H9 (cell line): Measurements from ENCODE around the gene IPO9. TPM values are rescaled to one million over a fixed set of nuclear protein-coding genes. Genes with fewer than 3 reads are reported as not detected.

Experiments
- DNase-seq: peaks from one replicate; pipeline ENCODE4 v3.0.0-alpha.2; 2017
- H2AFZ ChIP-seq: one replicate; pipeline ENCODE4 v1.6.1; 2013; ENCODE audit warnings: mild to moderate bottlenecking, low read length, control low read depth, moderate library complexity
- H2AK5ac ChIP-seq: 2 replicates; pipeline ENCODE4 v1.6.1; 2013; ENCODE audit warnings: low read length, control low read depth, mixed read lengths; ENCODE audit not compliant: insufficient read length
- H2BK120ac ChIP-seq: one replicate; pipeline ENCODE4 v1.6.1; 2013; ENCODE audit warnings: low read depth, mild to moderate bottlenecking, low read length, control low read depth, inconsistent platforms; ENCODE audit not compliant: poor library complexity, severe bottlenecking
- H2BK12ac ChIP-seq: 2 replicates; pipeline ENCODE4 v1.6.1; 2013; ENCODE audit warnings: low read length, control low read depth, mixed read lengths, low read depth; ENCODE audit not compliant: insufficient read length
- H2BK15ac ChIP-seq: 2 replicates; pipeline ENCODE4 v1.6.1; 2013; ENCODE audit warnings: low read depth, low read length, control low read depth
- H2BK20ac ChIP-seq: one replicate; pipeline ENCODE4 v1.6.1; 2013; ENCODE audit warnings: low read depth, mild to moderate bottlenecking, low read length, control low read depth, inconsistent platforms; ENCODE audit not compliant: poor library complexity, severe bottlenecking
- H2BK5ac ChIP-seq: 2 replicates; pipeline ENCODE4 v1.6.1; 2013; ENCODE audit warnings: low read length, control low read depth, mixed read lengths; ENCODE audit not compliant: insufficient read length
- H3K14ac ChIP-seq: 2 replicates; pipeline ENCODE4 v1.6.1; 2013; ENCODE audit warnings: low read length, control low read depth; ENCODE audit not compliant: insufficient read depth
- H3K18ac ChIP-seq: 2 replicates; pipeline ENCODE4 v1.6.1; 2013; ENCODE audit warnings: low read depth, mild to moderate bottlenecking, mixed read lengths, low read length, control low read depth; ENCODE audit not compliant: insufficient read length
- H3K23ac ChIP-seq: 2 replicates; pipeline ENCODE4 v1.6.1; 2013; ENCODE audit warnings: low read length, control low read depth, mixed read lengths, low read depth; ENCODE audit not compliant: insufficient read length
- H3K23me2 ChIP-seq: 2 replicates; pipeline ENCODE4 v1.6.1; 2013; ENCODE audit warnings: low read depth, mild to moderate bottlenecking, mixed read lengths, low read length, control low read depth; ENCODE audit not compliant: insufficient read length, poor library complexity, severe bottlenecking
- H3K27ac ChIP-seq: 2 replicates; pipeline ENCODE4 v1.5.1; 2013; ENCODE audit warnings: low read length, control low read depth, mixed read lengths, low read depth; ENCODE audit not compliant: insufficient read length
- H3K27me3 ChIP-seq: 2 replicates; pipeline ENCODE4 v1.6.1; 2013; ENCODE audit warnings: low read length, control low read depth, inconsistent platforms; ENCODE audit not compliant: insufficient read depth
- H3K4ac ChIP-seq: 2 replicates; pipeline ENCODE4 v1.6.1; 2013; ENCODE audit warnings: low read depth, mild to moderate bottlenecking, control low read depth, inconsistent platforms, low read length, moderate library complexity
- H3K4me1 ChIP-seq: 2 replicates; pipeline ENCODE4 v1.6.1; 2013; ENCODE audit warnings: low read length, control low read depth, inconsistent platforms; ENCODE audit not compliant: insufficient read depth
- H3K4me2 ChIP-seq: 2 replicates; pipeline ENCODE4 v1.6.1; 2013; ENCODE audit warnings: low read length, control low read depth, mixed read lengths; ENCODE audit not compliant: insufficient read length, insufficient read depth
- H3K56ac ChIP-seq: 2 replicates; pipeline ENCODE4 v1.6.1; 2013; ENCODE audit warnings: low read depth, mild to moderate bottlenecking, mixed read lengths, low read length, control low read depth; ENCODE audit not compliant: insufficient read length
- H3K79me1 ChIP-seq: 2 replicates; pipeline ENCODE4 v1.6.1; 2013; ENCODE audit warnings: low read depth, mild to moderate bottlenecking, moderate library complexity, low read length, control low read depth, inconsistent platforms; ENCODE audit not compliant: insufficient read depth, poor library complexity, severe bottlenecking
- H3K79me2 ChIP-seq: 2 replicates; pipeline ENCODE4 v1.6.1; 2013; ENCODE audit warnings: low read length, control low read depth, inconsistent platforms; ENCODE audit not compliant: insufficient read depth
- H3K9ac ChIP-seq: 2 replicates; pipeline ENCODE4 v1.6.1; 2013; ENCODE audit warnings: low read length, control low read depth, mixed read lengths; ENCODE audit not compliant: insufficient read length; ENCODE audit errors: extremely low read depth
- H3K9me3 ChIP-seq: one replicate; pipeline ENCODE4 v1.6.1; 2013; ENCODE audit warnings: low read depth, low read length, inconsistent platforms; ENCODE audit not compliant: control insufficient read depth
- H3T11ph ChIP-seq: one replicate; pipeline ENCODE4 v1.6.1; 2013; ENCODE audit warnings: mild to moderate bottlenecking, low read length, control low read depth, inconsistent platforms
- H4K20me1 ChIP-seq: one replicate; pipeline ENCODE4 v1.6.1; 2013; ENCODE audit not compliant: control insufficient read depth, insufficient read length, insufficient read depth
- H4K5ac ChIP-seq: 2 replicates; pipeline ENCODE4 v1.6.1; 2013; ENCODE audit warnings: low read depth, mild to moderate bottlenecking, mixed read lengths, low read length, control low read depth; ENCODE audit not compliant: insufficient read length
- H4K8ac ChIP-seq: replicated peaks from 2 replicates; pipeline ENCODE4 v1.6.1; 2013; ENCODE audit warnings: low read length, control low read depth, mixed read lengths, low read depth; ENCODE audit not compliant: insufficient read length
- H4K91ac ChIP-seq: 2 replicates; pipeline ENCODE4 v1.6.1; 2013; ENCODE audit warnings: low read depth, mild to moderate bottlenecking, moderate library complexity, mixed read lengths, low read length, control low read depth; ENCODE audit not compliant: insufficient read length
- H3K27ac Mint-ChIP-seq, 3 experiments: 2 replicates in 2 of 3; 3 replicates in 1 of 3; pipeline ENCODE4 v1.8.0; 2020 to 2021; ENCODE audit warnings: mixed read lengths in 3 of 3, mild to moderate bottlenecking in 1 of 3, moderate library complexity in 1 of 3
- H3K27me3 Mint-ChIP-seq: 2 replicates; pipeline ENCODE4 v1.8.0; 2021; ENCODE audit warnings: low read depth, mild to moderate bottlenecking, moderate library complexity, mixed read lengths
- H3K36me3 Mint-ChIP-seq, 3 experiments: 2 replicates in 2 of 3; 3 replicates in 1 of 3; pipeline ENCODE4 v1.8.0; 2020 to 2021; ENCODE audit warnings: low read depth in 3 of 3, mixed read lengths in 3 of 3; ENCODE audit not compliant: insufficient read depth in 1 of 3
- H3K4me1 Mint-ChIP-seq, 2 experiments: 2 replicates each; pipeline ENCODE4 v1.8.0; 2020; ENCODE audit warnings: mixed read lengths in 2 of 2
- H3K4me3 Mint-ChIP-seq, 2 experiments: 2 replicates in 1 of 2; 3 replicates in 1 of 2; pipeline ENCODE4 v1.8.0; 2020 to 2021; ENCODE audit warnings: mild to moderate bottlenecking in 2 of 2, mixed read lengths in 2 of 2, moderate library complexity in 1 of 2
- H3K9me3 Mint-ChIP-seq, 2 experiments: 2 replicates in 1 of 2; 3 replicates in 1 of 2; pipeline ENCODE4 v1.8.0; 2020; ENCODE audit warnings: mild to moderate bottlenecking in 2 of 2, mixed read lengths in 2 of 2, moderate library complexity in 1 of 2
- CTCF ChIP-seq: fragments of 200-600 bp; sonication (generic); conservative IDR thresholded peaks from 3 replicates; pipeline ENCODE4 v1.8.0; 2021; ENCODE audit warnings: antibody characterized with exemption, mild to moderate bottlenecking
- WGBS: extraction: QIAGEN DNeasy Blood & Tissue Kit; methylation state at CpG from one replicate; pipeline ENCODE4 v1.1.7; 2013; ENCODE audit warnings: missing lambda C conversion rate, low lambda C conversion rate, mixed read lengths; ENCODE audit not compliant: insufficient read length; ENCODE audit errors: extremely low coverage; 5-methylcytosine and 5-hydroxymethylcytosine counted together
- total RNA-seq: library from RNA; stranded (reverse); gene quantifications from 2 replicates; pipeline ENCODE4 v1.2.1, GENCODE V29; 2021

IPO9 gene
- total RNA-seq, 1 experiment from 2014 or later: 104 TPM

- H2AFZ ChIP-seq: no peak overlapping the region
- H3K27ac ChIP-seq: no peak overlapping the region
- no peaks in the 10 kb centered on the region for H3K79me2 ChIP-seq
- TF ChIP-seq CTCF: no peak
- H3T11ph ChIP-seq: no peak overlapping the region
- H3K23ac ChIP-seq: no peak overlapping the region
- H3K18ac ChIP-seq: no peak overlapping the region
- no peak overlapping the region for H2BK15ac ChIP-seq
- Mint-ChIP-seq H3K4me3 (no peak overlapping the region), H3K9me3 (no peaks in the 10 kb centered on the region), H3K27me3 (no peaks in the 10 kb centered on the region; the same call in 1 of the 2 replicates), H3K27ac (no peak overlapping the region), H3K4me1 (peaks cover 0 to 3% of the 10 kb centered on the region in 2 experiments; a peak in 2 of 4 replicates), H3K36me3 (no peaks in the 10 kb centered on the region)
- H2BK12ac ChIP-seq: no peak overlapping the region
- H4K8ac ChIP-seq: no peak overlapping the region
- H3K4ac ChIP-seq: no peak overlapping the region
- H3K23me2 ChIP-seq: no peaks in the 10 kb centered on the region
- no peak overlapping the region for H2BK120ac ChIP-seq
- no peaks in the 10 kb centered on the region for H3K9me3 ChIP-seq
- no peak overlapping the region for H3K56ac ChIP-seq
- H4K5ac ChIP-seq: no peak overlapping the region
- H2BK20ac ChIP-seq: no peak overlapping the region
- no peak for DNase-seq
- no CpG with 5 or more reads among the region's 3 CpGs for WGBS
- H3K4me2 ChIP-seq: no peak overlapping the region
- H3K27me3 ChIP-seq: no peaks in the 10 kb centered on the region
- no peak overlapping the region for H3K9ac ChIP-seq
- H2AK5ac ChIP-seq: no peak overlapping the region
- H3K4me1 ChIP-seq: no peaks in the 10 kb centered on the region
- no peak overlapping the region for H2BK5ac ChIP-seq
- H3K79me1 ChIP-seq: no peaks in the 10 kb centered on the region
- H4K91ac ChIP-seq: no peak overlapping the region
- H4K20me1 ChIP-seq: no peaks in the 10 kb centered on the region
- H3K14ac ChIP-seq: no peak overlapping the region
Measured at GRCh38 chr1:201921952-201922558, 93.1 kb downstream of the IPO9 start.
